Measurements from ENCODE around the gene TLR6.

The TLR6 gene

GRCh38 chr4:38868059-38868960, 11.7 kb upstream of the TLR6 start:
- DNase-seq, result no peak

- DNase-seq, result peak in 1 of 2 donors; percentile 22
Measured at GRCh38 chr4:38867478-38868058, 11.0 kb upstream of the TLR6 start, which contains the start of gene FAM114A1. TSS of gene FAM114A1 (plus strand) at chr4:38867806. CDS start at chr4:38878079, 10,273 bp downstream.

GRCh38 chr4:38866973-38867477, 10.4 kb upstream of the TLR6 start:
- no peak for DNase-seq

GRCh38 chr4:38865445-38865844, 8.8 kb upstream of the TLR6 start:
- no peak for DNase-seq

GRCh38 chr4:38861791-38862190, 5.2 kb upstream of the TLR6 start:
- no peak for DNase-seq

- DNase-seq, result peak; percentile 62 to 70
Measured at GRCh38 chr4:38860788-38861424, 4.3 kb upstream of the TLR6 start.

- DNase-seq, result no peak
Measured at GRCh38 chr4:38859501-38859900, 2.9 kb upstream of the TLR6 start.

GRCh38 chr4:38858097-38858420, 1.4 kb upstream of the TLR6 start:
- no peak for DNase-seq

- DNase-seq, result peak; percentile 26 to 68
Measured at GRCh38 chr4:38857354-38858096, 908 bp upstream of the TLR6 start.

- DNase-seq, result peak; percentile 30 to 37
Measured at GRCh38 chr4:38856046-38856445, 571 bp downstream of the TLR6 start.

- DNase-seq, result no peak
Measured at GRCh38 chr4:38855466-38855865, 1.2 kb downstream of the TLR6 start.

GRCh38 chr4:38846015-38846414, 10.6 kb downstream of the TLR6 start:
- DNase-seq, result no peak

- no peak for DNase-seq
Measured at GRCh38 chr4:38842994-38843393, 13.6 kb downstream of the TLR6 start.

- peak in 1 of 2 donors; percentile 54 for DNase-seq
Measured at GRCh38 chr4:38837849-38838248, 18.8 kb downstream of the TLR6 start.

GRCh38 chr4:38837334-38837733, 19.3 kb downstream of the TLR6 start:
- DNase-seq, result no peak

- no peak for DNase-seq
Measured at GRCh38 chr4:38834570-38834969, 22.0 kb downstream of the TLR6 start.

- DNase-seq, result no peak
Measured at GRCh38 chr4:38832624-38833528, 23.7 kb downstream of the TLR6 start.

- no peak for DNase-seq
Measured at GRCh38 chr4:38832206-38832605, 24.4 kb downstream of the TLR6 start.

- DNase-seq, result no peak
Measured at GRCh38 chr4:38831653-38832052, 25.0 kb downstream of the TLR6 start.

- no peak for DNase-seq
Measured at GRCh38 chr4:38829237-38829636, 27.4 kb downstream of the TLR6 start.

GRCh38 chr4:38823766-38824165, 32.9 kb downstream of the TLR6 start:
- no peak for DNase-seq

- no peak for DNase-seq
Measured at GRCh38 chr4:38822748-38823303, 33.8 kb downstream of the TLR6 start.
